SK-N-SH (cell line): ENCODE data around the gene NDUFS2. TPM values are rescaled to one million over a fixed set of nuclear protein-coding genes. Genes with fewer than 3 reads are reported as not detected.

ENCODE experiments used
- CTCF ChIA-PET: fragments of 300-600, 350-600 bp; formaldehyde crosslinking; extraction: SDS; loops from one replicate; lab custom pipeline; 2021; lab: Yijun Ruan, JAX
- POLR2A ChIA-PET: fragments of 350-600 bp; sonication (Branson Sonifier 250); formaldehyde crosslinking; extraction: SDS; loops from one replicate; lab custom pipeline; 2020; ENCODE audit warnings: antibody characterized with exemption, inconsistent platforms; lab: Yijun Ruan, JAX
- DNase-seq: peaks from one replicate; pipeline ENCODE4 v3.0.0; 2012
- H2AFZ ChIP-seq: fragments of 200-600 bp; sonication (generic); 2 replicates; pipeline ENCODE4 v1.8.1; 2016; ENCODE audit warnings: antibody characterized with exemption, mild to moderate bottlenecking, low read depth
- H3F3A ChIP-seq: fragments of 200-600 bp; sonication (generic); replicated peaks from 2 replicates; pipeline ENCODE3; 2016; ENCODE audit warnings: antibody characterized with exemption, mild to moderate bottlenecking; ENCODE audit not compliant: insufficient read depth
- H3K27ac ChIP-seq, 2 experiments: fragments of 200-500 bp in 1 of 2; fragments of 200-600 bp in 1 of 2; sonication (Bioruptor generic) in 1 of 2; sonication (generic), shearing (Covaris generic) in 1 of 2; 2 replicates each; pipeline versions ENCODE4 v1.5.1 to v1.6.1; 2014 to 2016; ENCODE audit warnings: low read depth in 2 of 2, inconsistent platforms in 1 of 2, low read length in 1 of 2, mild to moderate bottlenecking in 1 of 2, mixed read lengths in 1 of 2
- H3K27me3 ChIP-seq: fragments of 200-600 bp; sonication (generic), shearing (Covaris generic); 2 replicates; pipeline ENCODE4 v1.6.1; 2016; ENCODE audit warnings: mixed run types; ENCODE audit not compliant: insufficient read depth
- H3K36me3 ChIP-seq, 2 experiments: fragments of 200-500 bp in 1 of 2; fragments of 200-600 bp in 1 of 2; sonication (Bioruptor generic) in 1 of 2; sonication (generic) in 1 of 2; replicated peaks in 1 of 2; 2 replicates each; pipeline versions ENCODE3 to v1.5.1; 2014 to 2016; ENCODE audit warnings: low read length in 1 of 2, mild to moderate bottlenecking in 1 of 2; ENCODE audit not compliant: insufficient read depth in 2 of 2, control insufficient read depth in 1 of 2
- H3K4me1 ChIP-seq, 2 experiments: fragments of 200-500 bp in 1 of 2; fragments of 200-600 bp in 1 of 2; sonication (Bioruptor generic) in 1 of 2; sonication (generic), shearing (Covaris generic) in 1 of 2; 2 replicates each; pipeline versions ENCODE4 v1.5.1 to v1.6.1; 2014 to 2016; ENCODE audit warnings: low read depth in 1 of 2, low read length in 1 of 2, mixed run types in 1 of 2; ENCODE audit not compliant: insufficient read depth in 2 of 2, control insufficient read depth in 1 of 2
- H3K4me2 ChIP-seq: fragments of 200-600 bp; sonication (generic), shearing (Covaris generic); 2 replicates; pipeline ENCODE4 v1.6.1; 2017; ENCODE audit warnings: mixed run types
- H3K4me3 ChIP-seq, 2 experiments: fragments of 200-500 bp in 1 of 2; fragments of 200-600 bp in 1 of 2; sonication (Bioruptor generic) in 1 of 2; sonication (generic), shearing (Covaris generic) in 1 of 2; 2 replicates each; pipeline versions ENCODE4 v1.5.1 to v1.8.1; 2014 to 2016; ENCODE audit warnings: low read depth in 2 of 2, inconsistent platforms in 1 of 2, low read length in 1 of 2, mild to moderate bottlenecking in 1 of 2, mixed read lengths in 1 of 2, moderate library complexity in 1 of 2
- H3K79me2 ChIP-seq: fragments of 200-600 bp; sonication (generic); 2 replicates; pipeline ENCODE4 v1.8.1; 2017; ENCODE audit warnings: mild to moderate bottlenecking; ENCODE audit not compliant: insufficient read depth
- H3K9ac ChIP-seq: fragments of 200-600 bp; sonication (generic); 2 replicates; pipeline ENCODE4 v1.6.1; 2017; ENCODE audit warnings: mixed run types
- H3K9me2 ChIP-seq: fragments of 200-600 bp; sonication (generic); 2 replicates; pipeline ENCODE4 v1.6.1; 2017; ENCODE audit warnings: mixed run types
- H3K9me3 ChIP-seq: fragments of 200-600 bp; sonication (generic); 2 replicates; pipeline ENCODE4 v1.6.1; 2017; ENCODE audit warnings: mixed run types, mild to moderate bottlenecking, moderate library complexity
- H4K20me1 ChIP-seq: fragments of 200-600 bp; sonication (generic); 2 replicates; pipeline ENCODE4 v1.6.1; 2017; ENCODE audit warnings: mild to moderate bottlenecking, mixed run types; ENCODE audit not compliant: insufficient read depth
- CHD2 ChIP-seq: fragments of 150-350 bp; IDR thresholded peaks from 2 replicates; pipeline ENCODE4 v1.6.1; 2018; ENCODE audit warnings: low read length; ENCODE audit not compliant: partially characterized antibody
- CTCF ChIP-seq: fragments of 200-600 bp; sonication (generic); IDR thresholded peaks from 2 replicates; pipeline ENCODE4 v1.6.1; 2017; ENCODE audit warnings: antibody characterized with exemption, mild to moderate bottlenecking, moderate library complexity
- ELF1 ChIP-seq: IDR thresholded peaks from 2 replicates; pipeline ENCODE4 v1.4.0; 2012
- FOSL2 ChIP-seq: IDR thresholded peaks from 2 replicates; pipeline ENCODE4 v1.4.0; 2012; ENCODE audit warnings: low read depth, mild to moderate bottlenecking, moderate library complexity, borderline replicate concordance
- IRF3 ChIP-seq: fragments of 150-350 bp; IDR thresholded peaks from 2 replicates; pipeline ENCODE4 v1.6.1; 2016; ENCODE audit warnings: mild to moderate bottlenecking, low read depth, low read length
- JUND ChIP-seq: IDR thresholded peaks from 2 replicates; pipeline ENCODE4 v1.4.0; 2012
- MEF2A ChIP-seq: IDR thresholded peaks from 2 replicates; pipeline ENCODE4 v1.4.0; 2012; ENCODE audit warnings: low read depth, borderline replicate concordance
- MXI1 ChIP-seq: IDR thresholded peaks from 2 replicates; pipeline ENCODE4 v1.6.1; 2012; ENCODE audit warnings: mild to moderate bottlenecking, low read depth, low read length, improper control_type of control experiment
- PBX3 ChIP-seq: IDR thresholded peaks from 2 replicates; pipeline ENCODE4; 2012
- RAD21 ChIP-seq: IDR thresholded peaks from 2 replicates; pipeline ENCODE4 v1.6.1; 2012; ENCODE audit warnings: mild to moderate bottlenecking, low read length
- RFX5 ChIP-seq: IDR thresholded peaks from 2 replicates; pipeline ENCODE4 v1.6.1; 2012; ENCODE audit warnings: mild to moderate bottlenecking, improper control_type of control experiment, low read length
- TAF1 ChIP-seq: IDR thresholded peaks from 2 replicates; pipeline ENCODE4 v1.6.1; 2012; ENCODE audit warnings: low read depth, mild to moderate bottlenecking, low read length, moderate library complexity, borderline replicate concordance
- USF1 ChIP-seq: IDR thresholded peaks from 2 replicates; pipeline ENCODE4 v1.4.0; 2012; ENCODE audit warnings: low read depth, borderline replicate concordance
- YY1 ChIP-seq: IDR thresholded peaks from 2 replicates; pipeline ENCODE4 v1.4.0; 2012; ENCODE audit warnings: low read depth, mild to moderate bottlenecking
- WGBS: methylation state at CpG from one replicate; pipeline ENCODE4 v1.1.6; 2017; ENCODE audit warnings: low lambda C conversion rate; 5-methylcytosine and 5-hydroxymethylcytosine counted together
- polyA plus RNA-seq, 3 experiments: library from polyadenylated mRNA; depleted of rRNA; stranded (reverse); fragments of >200 nt; gene quantifications; 2 replicates each; pipeline ENCODE4 v1.2.3, GENCODE V29; 2012
- TF ChIP-seq, protein P1 (sequence below): IDR thresholded peaks from 2 replicates; pipeline ENCODE4 v1.4.0; 2012; ENCODE audit warnings: low read depth, borderline replicate concordance

The NDUFS2 gene
- polyA plus RNA-seq, 1 of the 3 experiments (the other 2 are of a cell fraction): 203 TPM

GRCh38 chr1:161187311-161187710 lies 14.9 kb upstream of the NDUFS2 start:
- Histone ChIP-seq H3K9me3 (no peaks in the 10 kb centered on the region), H3K79me2 (no peaks in the 10 kb centered on the region), H3K9me2 (no peaks in the 10 kb centered on the region), H3K9ac (no peak overlapping the region), H3K27me3 (no peaks in the 10 kb centered on the region), H4K20me1 (no peaks in the 10 kb centered on the region), H3K4me3 (no peak overlapping the region), H3K36me3 (peaks cover 0 to 15% of the 10 kb centered on the region in 2 experiments), H3K4me2 (no peak overlapping the region), H3K4me1 (peaks cover 0 to 10% of the 10 kb centered on the region in 2 experiments; a peak in 3 of 4 replicates), H3F3A (peaks cover 5% of the 10 kb centered on the region), H2AFZ (no peak overlapping the region), H3K27ac (no peak overlapping the region)
- POLR2A ChIA-PET: interaction anchor here (0.6 kb wide), 1 partner anchor 123 kb away, joined by 3 read pairs; no protein-coding TSS in a partner anchor
- 89% methylated on average over 3 of the region's 3 CpGs for WGBS
- TF ChIP-seq IRF3 (no peak), YY1 (no peak), RFX5 (no peak), TAF1 (no peak), JUND (no peak), PBX3 (no peak), MEF2A (no peak), FOSL2 (no peak)
- TF ChIP-seq, protein P1, sequence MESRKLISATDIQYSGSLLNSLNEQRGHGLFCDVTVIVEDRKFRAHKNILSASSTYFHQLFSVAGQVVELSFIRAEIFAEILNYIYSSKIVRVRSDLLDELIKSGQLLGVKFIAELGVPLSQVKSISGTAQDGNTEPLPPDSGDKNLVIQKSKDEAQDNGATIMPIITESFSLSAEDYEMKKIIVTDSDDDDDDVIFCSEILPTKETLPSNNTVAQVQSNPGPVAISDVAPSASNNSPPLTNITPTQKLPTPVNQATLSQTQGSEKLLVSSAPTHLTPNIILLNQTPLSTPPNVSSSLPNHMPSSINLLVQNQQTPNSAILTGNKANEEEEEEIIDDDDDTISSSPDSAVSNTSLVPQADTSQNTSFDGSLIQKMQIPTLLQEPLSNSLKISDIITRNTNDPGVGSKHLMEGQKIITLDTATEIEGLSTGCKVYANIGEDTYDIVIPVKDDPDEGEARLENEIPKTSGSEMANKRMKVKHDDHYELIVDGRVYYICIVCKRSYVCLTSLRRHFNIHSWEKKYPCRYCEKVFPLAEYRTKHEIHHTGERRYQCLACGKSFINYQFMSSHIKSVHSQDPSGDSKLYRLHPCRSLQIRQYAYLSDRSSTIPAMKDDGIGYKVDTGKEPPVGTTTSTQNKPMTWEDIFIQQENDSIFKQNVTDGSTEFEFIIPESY: no peak
- DNase-seq: no peak
- CTCF ChIA-PET: interaction anchor here (2.2 kb wide), 1 partner anchor 22 kb away, joined by 10 read pairs; the partner anchor contains the start of gene PPOX

GRCh38 chr1:161188381-161188780 lies 13.8 kb upstream of the NDUFS2 start:
- H3K9me2 ChIP-seq: no peaks in the 10 kb centered on the region
- TF ChIP-seq USF1 (no peak), RAD21 (no peak), MXI1 (no peak), CHD2 (no peak), CTCF (no peak), ELF1 (no peak)
- TF ChIP-seq, protein P1: no peak
- 89% methylated on average over 6 of the region's 6 CpGs for WGBS
- H3K9ac ChIP-seq: no peak overlapping the region
- H3F3A ChIP-seq: peaks cover 5% of the 10 kb centered on the region
- DNase-seq: no peak
- no peaks in the 10 kb centered on the region for H3K9me3 ChIP-seq
- CTCF ChIA-PET: no interaction called here
- no peak overlapping the region for H3K4me2 ChIP-seq
- H3K36me3 ChIP-seq: peaks cover 0 to 19% of the 10 kb centered on the region in 2 experiments
- no peak overlapping the region for H3K27ac ChIP-seq
- POLR2A ChIA-PET: interaction anchor here (0.7 kb wide), 1 partner anchor 31 kb away, joined by 4 read pairs; no protein-coding TSS in a partner anchor
- peaks cover 0 to 17% of the 10 kb centered on the region in 2 experiments; a peak in 3 of 4 replicates for H3K4me1 ChIP-seq
- no peak overlapping the region for H3K4me3 ChIP-seq
- no peak overlapping the region for H2AFZ ChIP-seq
- no peaks in the 10 kb centered on the region for H4K20me1 ChIP-seq
- no peaks in the 10 kb centered on the region for H3K79me2 ChIP-seq
- H3K27me3 ChIP-seq: no peaks in the 10 kb centered on the region
